ENCODE data around the gene CXCR2.

GRCh38 chr2:218077464-218078216, 48.2 kb upstream of the CXCR2 start:
- TF ChIP-seq CTCF (IDR thresholded peaks at IDR 0.05) (no peak), POLR2A (IDR thresholded peaks at IDR 0.05) (no peak)
